Activated naive CD4-positive, alpha-beta T cell treated with anti-CD3 and anti-CD28 coated beads, Interleukin-2, amount 50 U/mL, for 24 hours (primary cell): Measurements from ENCODE around the gene IQCH.

Experiments used
- H3K27ac Mint-ChIP-seq: one replicate; pipeline ENCODE4 v1.8.0; 2021; ENCODE audit warnings: mild to moderate bottlenecking, mixed read lengths
- H3K27me3 Mint-ChIP-seq: one replicate; pipeline ENCODE4 v1.8.0; 2021; ENCODE audit warnings: mixed read lengths
- H3K36me3 Mint-ChIP-seq: one replicate; pipeline ENCODE4 v1.8.0; 2021; ENCODE audit warnings: mixed read lengths
- H3K4me1 Mint-ChIP-seq: one replicate; pipeline ENCODE4 v1.8.0; 2021; ENCODE audit warnings: mixed read lengths
- H3K4me3 Mint-ChIP-seq: one replicate; pipeline ENCODE4 v1.8.0; 2021; ENCODE audit warnings: mild to moderate bottlenecking, mixed read lengths
- H3K9me3 Mint-ChIP-seq: one replicate; pipeline ENCODE4 v1.8.0; 2021; ENCODE audit warnings: mixed read lengths

The IQCH gene

GRCh38 chr15:67381416-67382045 is 126.9 kb downstream of the IQCH start:
- Mint-ChIP-seq H3K4me3 (no peak overlapping the region), H3K27me3 (peaks cover 4% of the 10 kb centered on the region), H3K9me3 (no peaks in the 10 kb centered on the region), H3K36me3 (no peaks in the 10 kb centered on the region), H3K4me1 (no peaks in the 10 kb centered on the region), H3K27ac (no peak overlapping the region)

DNA sequence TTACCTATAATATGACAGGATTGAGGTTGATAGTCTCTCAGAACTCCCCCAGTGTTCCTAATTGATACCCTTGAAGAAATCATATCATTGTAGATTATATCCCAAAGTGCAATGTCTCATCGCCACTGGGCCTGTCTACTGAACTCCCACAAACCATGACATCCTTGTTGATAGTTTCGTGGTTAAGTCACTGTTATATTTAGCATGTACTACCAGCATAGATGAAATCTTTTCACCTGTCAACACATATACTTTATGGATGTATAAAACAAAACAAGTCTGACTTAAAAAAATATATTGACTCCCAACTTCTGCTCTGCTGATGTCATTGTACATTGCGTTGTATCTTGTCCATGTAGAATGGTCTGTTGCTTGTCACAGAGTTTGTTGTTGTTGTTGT is 128.1 kb downstream of the IQCH start:
- Mint-ChIP-seq H3K27ac (no peak overlapping the region), H3K27me3 (peaks cover 4% of the 10 kb centered on the region), H3K4me1 (no peaks in the 10 kb centered on the region), H3K36me3 (no peaks in the 10 kb centered on the region), H3K4me3 (no peak overlapping the region), H3K9me3 (no peaks in the 10 kb centered on the region)

- peaks cover 4% of the 10 kb centered on the region for H3K27me3 Mint-ChIP-seq
- no peaks in the 10 kb centered on the region for H3K36me3 Mint-ChIP-seq
- H3K4me1 Mint-ChIP-seq, result no peaks in the 10 kb centered on the region
- no peak overlapping the region for H3K27ac Mint-ChIP-seq
- no peaks in the 10 kb centered on the region for H3K9me3 Mint-ChIP-seq
- H3K4me3 Mint-ChIP-seq, result no peak overlapping the region
Measured at GRCh38 chr15:67383899-67384298, 129.3 kb downstream of the IQCH start.

DNA sequence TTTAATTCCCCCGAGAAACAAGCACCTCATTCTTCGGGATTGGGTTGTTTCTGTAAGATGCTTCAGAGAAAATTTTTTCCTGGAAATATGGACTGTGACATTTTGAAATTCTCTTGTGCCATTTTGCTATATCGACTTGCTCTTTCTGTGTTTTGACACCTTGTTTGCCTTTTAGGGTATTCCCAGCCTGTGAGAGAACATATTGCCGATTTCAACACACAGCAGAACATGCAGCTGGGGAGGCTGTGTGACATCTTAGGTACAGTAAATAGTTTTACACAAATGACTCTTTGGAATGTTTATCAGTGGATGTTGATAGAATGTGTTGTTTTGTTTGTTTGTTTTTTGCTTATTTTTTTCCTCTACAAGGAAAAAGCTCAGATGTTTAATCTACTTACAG is 130.2 kb downstream of the IQCH start:
- Mint-ChIP-seq H3K9me3 (no peaks in the 10 kb centered on the region), H3K36me3 (no peaks in the 10 kb centered on the region), H3K4me1 (no peaks in the 10 kb centered on the region), H3K27ac (no peak overlapping the region), H3K27me3 (peaks cover 2% of the 10 kb centered on the region), H3K4me3 (no peak overlapping the region)

DNA sequence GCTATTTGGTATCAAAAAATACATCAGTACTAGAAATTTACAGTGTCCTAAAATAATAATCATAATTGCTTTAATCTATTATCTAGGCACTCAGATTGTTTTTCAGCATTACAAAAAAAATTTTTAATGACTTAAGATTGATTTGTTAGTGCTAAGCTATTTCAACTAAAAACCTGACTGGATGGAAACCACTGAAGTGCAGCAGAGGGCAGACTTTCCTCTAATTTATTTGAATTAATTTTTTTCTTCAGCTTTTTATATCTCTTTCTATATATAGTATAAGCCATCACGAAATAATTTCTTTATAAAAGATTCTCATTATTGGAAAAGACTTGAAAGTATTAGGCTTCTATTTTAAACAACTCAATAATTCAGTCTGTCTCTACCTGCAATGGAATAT is 131.4 kb downstream of the IQCH start:
- Mint-ChIP-seq H3K27me3 (peaks cover 2% of the 10 kb centered on the region), H3K9me3 (no peaks in the 10 kb centered on the region), H3K4me1 (no peaks in the 10 kb centered on the region), H3K36me3 (no peaks in the 10 kb centered on the region), H3K27ac (no peak overlapping the region), H3K4me3 (no peak overlapping the region)

DNA sequence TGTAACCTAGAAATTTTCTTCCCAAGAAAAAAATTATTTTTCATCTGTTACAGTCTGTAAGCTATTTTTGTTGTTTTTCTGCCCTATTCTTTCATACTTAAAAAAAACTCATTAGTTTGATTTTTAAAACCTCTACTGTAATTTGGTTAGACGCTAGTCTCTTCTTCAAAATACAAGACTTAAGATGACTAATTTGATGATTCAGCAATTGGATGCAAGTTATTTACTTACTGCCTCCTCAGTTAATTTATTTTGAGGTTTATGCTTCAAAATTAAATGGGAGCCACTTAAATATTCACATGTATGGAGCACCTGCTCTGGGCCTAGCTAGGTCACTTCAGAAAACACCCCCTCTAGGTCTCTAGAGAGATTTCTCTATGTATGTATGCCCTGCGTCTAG is 132.4 kb downstream of the IQCH start:
- no peaks in the 10 kb centered on the region for H3K4me1 Mint-ChIP-seq
- H3K27me3 Mint-ChIP-seq, result peaks cover 2% of the 10 kb centered on the region
- H3K27ac Mint-ChIP-seq, result no peak overlapping the region
- H3K9me3 Mint-ChIP-seq, result no peaks in the 10 kb centered on the region
- no peaks in the 10 kb centered on the region for H3K36me3 Mint-ChIP-seq
- H3K4me3 Mint-ChIP-seq, result no peak overlapping the region

- Mint-ChIP-seq H3K27me3 (peaks cover 2% of the 10 kb centered on the region), H3K4me3 (no peak overlapping the region), H3K27ac (no peak overlapping the region), H3K9me3 (no peaks in the 10 kb centered on the region), H3K36me3 (no peaks in the 10 kb centered on the region), H3K4me1 (no peaks in the 10 kb centered on the region)
Measured at GRCh38 chr15:67389975-67390374, 135.4 kb downstream of the IQCH start.

- Mint-ChIP-seq H3K4me1 (no peaks in the 10 kb centered on the region), H3K27ac (no peak overlapping the region), H3K9me3 (no peaks in the 10 kb centered on the region), H3K36me3 (no peaks in the 10 kb centered on the region), H3K27me3 (no peaks in the 10 kb centered on the region), H3K4me3 (no peak overlapping the region)
Measured at GRCh38 chr15:67394873-67395639, 140.5 kb downstream of the IQCH start.

DNA sequence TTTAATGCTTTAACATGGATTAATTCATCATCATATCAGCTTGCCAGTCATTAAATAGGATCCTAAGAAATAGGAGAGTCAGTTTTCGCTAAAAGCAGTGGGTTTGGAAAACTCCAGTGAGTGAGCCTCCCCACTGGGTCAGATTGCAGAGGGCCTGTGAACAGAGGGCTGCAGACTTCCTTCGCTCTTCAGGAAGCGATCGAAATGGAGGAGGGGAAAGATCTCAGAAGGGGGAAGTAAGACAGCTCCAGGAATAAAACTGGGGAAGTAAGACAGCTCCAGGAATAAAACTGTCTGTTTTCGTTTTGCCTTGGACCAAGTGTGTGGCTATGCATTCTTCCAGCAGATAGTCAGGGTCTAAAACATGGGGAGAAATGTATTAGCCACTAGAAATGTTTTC is 141.5 kb downstream of the IQCH start:
- Mint-ChIP-seq H3K36me3 (no peaks in the 10 kb centered on the region), H3K27ac (no peak overlapping the region), H3K27me3 (no peaks in the 10 kb centered on the region), H3K4me3 (no peak overlapping the region), H3K4me1 (no peaks in the 10 kb centered on the region), H3K9me3 (no peaks in the 10 kb centered on the region)

DNA sequence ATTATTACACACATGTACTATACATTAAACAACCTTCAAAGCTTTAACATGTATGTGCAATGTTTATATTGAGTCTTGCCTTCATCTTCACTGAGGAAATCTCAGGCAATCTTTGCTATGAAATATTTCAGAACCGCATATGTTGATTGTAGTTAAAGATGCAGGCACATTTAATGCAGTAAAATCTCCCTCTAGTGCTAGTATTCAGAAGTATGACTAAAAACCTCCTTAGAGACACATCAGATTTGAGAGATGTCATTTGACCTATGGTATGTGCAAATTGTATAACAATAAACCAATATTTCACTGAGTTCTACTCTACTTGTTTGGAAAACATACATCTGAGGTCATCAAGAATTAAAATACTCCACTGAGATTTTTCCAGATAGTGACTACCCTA is 142.6 kb downstream of the IQCH start:
- Mint-ChIP-seq H3K4me3 (no peak overlapping the region), H3K27ac (no peak overlapping the region), H3K4me1 (no peaks in the 10 kb centered on the region), H3K27me3 (no peaks in the 10 kb centered on the region), H3K9me3 (no peaks in the 10 kb centered on the region), H3K36me3 (no peaks in the 10 kb centered on the region)

DNA sequence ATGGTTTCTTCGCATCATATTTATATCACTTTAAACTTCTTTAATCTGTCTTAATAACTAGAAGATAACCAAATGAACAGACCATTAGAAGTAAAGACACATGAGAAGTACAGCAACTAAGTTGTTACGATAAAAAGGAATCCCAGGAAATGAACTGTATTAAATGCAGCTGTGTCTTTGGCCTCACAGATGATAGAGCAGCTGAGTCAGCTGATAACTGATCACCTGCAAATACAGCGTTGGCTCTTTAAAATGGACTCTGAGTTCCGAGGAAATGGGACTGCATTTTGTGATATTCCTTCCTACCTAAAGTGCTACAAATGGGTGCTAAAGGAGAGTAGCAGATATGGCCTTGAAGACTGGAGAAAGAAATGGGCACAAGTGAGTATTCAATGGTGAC is 145.3 kb downstream of the IQCH start:
- Mint-ChIP-seq H3K4me1 (no peaks in the 10 kb centered on the region), H3K27ac (no peak overlapping the region), H3K36me3 (no peaks in the 10 kb centered on the region), H3K27me3 (no peaks in the 10 kb centered on the region), H3K9me3 (no peaks in the 10 kb centered on the region), H3K4me3 (no peak overlapping the region)

- H3K4me1 Mint-ChIP-seq, result no peaks in the 10 kb centered on the region
- no peak overlapping the region for H3K27ac Mint-ChIP-seq
- no peaks in the 10 kb centered on the region for H3K27me3 Mint-ChIP-seq
- H3K9me3 Mint-ChIP-seq, result no peaks in the 10 kb centered on the region
- no peaks in the 10 kb centered on the region for H3K36me3 Mint-ChIP-seq
- no peak overlapping the region for H3K4me3 Mint-ChIP-seq
Measured at GRCh38 chr15:67400890-67401289, 146.3 kb downstream of the IQCH start.

DNA sequence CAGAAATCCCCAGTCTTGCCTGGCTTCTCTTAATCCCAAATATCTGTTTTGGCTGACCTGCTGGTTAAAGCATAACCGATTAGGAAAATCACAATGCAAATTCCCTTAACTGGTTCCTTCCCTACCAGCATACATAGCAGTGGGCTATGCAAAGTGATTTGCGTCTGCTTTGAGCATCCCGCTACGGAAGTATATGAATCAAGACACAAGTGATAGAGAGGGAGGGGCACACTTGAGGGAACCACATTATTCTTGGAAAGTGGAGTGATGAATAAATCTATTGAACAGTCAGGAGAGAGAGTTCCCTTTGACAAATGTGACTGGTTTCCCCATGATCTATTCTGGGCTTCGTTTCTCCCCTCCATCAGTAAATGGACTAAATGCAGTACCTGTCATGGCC is 146.8 kb downstream of the IQCH start:
- Mint-ChIP-seq H3K27me3 (no peaks in the 10 kb centered on the region), H3K9me3 (no peaks in the 10 kb centered on the region), H3K27ac (no peak overlapping the region), H3K4me3 (no peak overlapping the region), H3K36me3 (no peaks in the 10 kb centered on the region), H3K4me1 (no peaks in the 10 kb centered on the region)

GRCh38 chr15:67403428-67404154 is 149.0 kb downstream of the IQCH start:
- no peaks in the 10 kb centered on the region for H3K9me3 Mint-ChIP-seq
- H3K4me1 Mint-ChIP-seq, result no peaks in the 10 kb centered on the region
- no peaks in the 10 kb centered on the region for H3K36me3 Mint-ChIP-seq
- H3K4me3 Mint-ChIP-seq, result no peak overlapping the region
- no peaks in the 10 kb centered on the region for H3K27me3 Mint-ChIP-seq
- no peak overlapping the region for H3K27ac Mint-ChIP-seq

DNA sequence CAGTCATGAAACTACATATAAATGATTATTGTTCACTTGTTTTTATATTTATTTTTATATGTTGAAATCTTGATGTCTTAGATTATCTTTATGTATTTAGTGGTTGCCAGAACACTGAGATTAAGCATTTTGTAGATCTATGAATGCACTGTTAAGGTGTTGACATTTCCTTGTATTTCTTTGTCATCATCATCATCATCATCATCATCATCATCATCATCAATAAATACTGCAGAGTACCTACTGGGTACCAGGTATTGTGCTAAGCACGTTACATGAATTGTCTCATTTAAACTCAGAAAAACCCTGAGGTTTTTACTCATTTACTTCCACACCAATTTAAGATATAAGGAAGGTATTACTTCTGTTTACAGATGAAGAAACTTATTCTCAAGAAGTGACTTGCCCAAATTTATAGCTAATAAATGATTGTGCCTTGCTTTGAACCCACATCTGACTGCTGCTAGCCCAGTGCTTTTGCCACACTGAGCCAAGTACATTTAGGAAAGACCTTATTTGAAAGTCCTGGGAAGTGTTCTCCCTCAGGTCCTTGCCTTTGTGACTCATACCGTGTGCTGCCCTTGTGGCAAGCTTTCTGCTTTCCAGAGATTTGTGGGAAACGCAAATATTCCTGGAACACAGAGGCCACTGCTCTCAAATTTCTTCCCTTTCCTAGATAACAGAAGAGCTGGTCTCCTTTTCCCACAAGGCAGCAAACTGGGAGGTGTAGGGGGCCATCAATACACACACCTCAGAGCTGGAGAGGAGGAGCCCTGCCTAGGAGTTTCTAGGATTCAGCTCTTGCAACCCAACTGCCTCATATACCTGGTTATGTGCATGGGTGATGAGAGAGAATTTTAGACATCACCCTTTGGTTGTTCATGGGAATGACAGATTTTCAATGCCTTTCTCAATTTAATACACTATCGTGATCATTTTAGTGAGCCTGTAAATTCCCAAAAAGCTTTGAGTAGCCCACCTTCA is 150.9 kb downstream of the IQCH start:
- Mint-ChIP-seq H3K4me3 (no peak overlapping the region), H3K27me3 (no peaks in the 10 kb centered on the region), H3K9me3 (no peaks in the 10 kb centered on the region), H3K36me3 (no peaks in the 10 kb centered on the region), H3K4me1 (no peaks in the 10 kb centered on the region), H3K27ac (no peak overlapping the region)
